ENCODE results near the gene SLC13A2.
"Not testable (repeated sequence)": the region's sequence is repeated elsewhere in the genome, so short reads cannot be mapped to it uniquely, and the experiment has no call there.

Gene SLC13A2

DNA sequence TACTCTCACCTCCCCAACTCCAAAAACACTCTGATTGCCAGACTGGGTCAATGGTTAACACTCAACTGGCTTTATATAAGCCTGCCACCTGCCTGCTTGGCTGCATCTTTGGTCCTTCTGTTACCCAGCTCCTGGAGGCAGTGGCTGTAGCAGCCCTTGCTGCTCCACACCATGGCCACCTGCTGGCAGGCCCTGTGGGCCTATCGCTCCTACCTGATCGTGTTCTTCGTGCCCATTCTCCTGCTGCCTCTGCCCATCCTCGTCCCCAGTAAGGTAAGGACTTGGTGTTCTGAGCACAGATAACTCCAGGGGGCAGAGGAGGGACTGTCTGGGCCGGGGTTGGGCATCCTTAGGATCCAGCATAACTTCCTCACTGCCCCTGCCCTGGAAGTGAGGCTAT is at the start of gene SLC13A2:
SLC13A2 (plus strand) TSS at position 103 of the 400 bp plus-strand sequence; CDS start at position 172, 69 bp downstream.
- DNase-seq, result no peak

DNA sequence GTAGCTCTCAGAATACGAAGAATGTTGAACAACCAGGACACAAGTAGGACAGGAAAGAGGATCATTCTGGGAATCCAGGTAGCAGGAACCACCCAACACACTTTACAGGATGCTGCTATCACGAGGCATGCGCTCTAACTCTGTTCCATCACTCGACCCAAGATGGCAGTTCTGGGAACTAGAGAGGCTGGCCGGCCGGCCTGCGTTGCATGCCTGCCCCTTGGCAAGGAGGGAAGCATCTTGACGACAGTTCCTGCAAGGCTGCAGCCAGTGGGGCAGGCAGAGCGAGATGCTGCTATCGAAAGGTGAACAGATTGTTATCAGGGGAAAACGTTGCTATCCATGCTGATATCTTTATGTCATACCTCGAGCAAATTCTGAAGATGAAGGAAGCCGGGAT is 48.2 kb upstream of the SLC13A2 start:
- no peak for DNase-seq

GRCh38 chr17:28426081-28426519 is 47.3 kb upstream of the SLC13A2 start:
- DNase-seq, result no peak

DNA sequence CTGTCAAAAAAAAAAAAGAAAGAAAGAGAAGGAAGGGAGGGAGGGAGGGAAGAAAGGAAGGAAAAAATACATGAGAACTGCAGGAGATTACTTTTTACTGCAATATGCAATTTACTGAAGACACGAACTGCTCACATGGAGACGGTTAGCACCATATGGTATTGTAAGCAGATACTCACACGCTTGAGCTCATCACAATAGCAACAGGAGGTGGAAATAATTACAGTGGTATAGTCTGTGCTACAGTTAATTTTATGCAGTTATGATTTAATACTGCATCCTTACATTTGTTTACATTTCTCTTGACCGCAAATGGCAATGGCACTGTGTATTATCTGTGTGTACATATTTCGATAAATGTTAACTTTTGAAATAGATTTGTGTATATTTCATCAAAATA is 46.1 kb upstream of the SLC13A2 start:
- DNase-seq, result no peak

- not testable (repeated sequence) for DNase-seq
Observed at GRCh38 chr17:28427982-28428381, 45.5 kb upstream of the SLC13A2 start.

DNA sequence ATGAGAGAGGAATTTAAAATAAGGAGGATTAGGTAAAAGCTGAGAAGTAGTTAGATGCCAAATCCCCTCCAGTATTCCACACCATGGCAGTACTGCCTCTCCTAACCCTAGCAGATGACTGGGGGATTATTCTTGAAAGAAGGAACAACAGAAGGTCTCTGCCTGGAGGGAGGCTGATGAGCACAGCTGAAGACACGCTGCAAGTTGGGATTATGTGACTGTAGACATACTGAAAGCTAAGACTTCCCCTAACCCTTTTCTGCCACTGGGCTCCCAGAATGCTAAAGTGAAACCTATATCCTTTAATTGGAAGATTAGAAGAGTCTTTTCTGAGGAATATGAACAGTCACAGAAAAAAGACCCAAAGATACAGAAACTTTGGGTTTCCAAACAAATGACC is 39.7 kb upstream of the SLC13A2 start:
- no peak for DNase-seq

GRCh38 chr17:28434326-28434725 is 39.1 kb upstream of the SLC13A2 start:
- not testable (repeated sequence) for DNase-seq

GRCh38 chr17:28443901-28444638 is 29.4 kb upstream of the SLC13A2 start:
- no peak for DNase-seq

- no peak for DNase-seq
Observed at GRCh38 chr17:28446716-28447395, 26.6 kb upstream of the SLC13A2 start.

DNA sequence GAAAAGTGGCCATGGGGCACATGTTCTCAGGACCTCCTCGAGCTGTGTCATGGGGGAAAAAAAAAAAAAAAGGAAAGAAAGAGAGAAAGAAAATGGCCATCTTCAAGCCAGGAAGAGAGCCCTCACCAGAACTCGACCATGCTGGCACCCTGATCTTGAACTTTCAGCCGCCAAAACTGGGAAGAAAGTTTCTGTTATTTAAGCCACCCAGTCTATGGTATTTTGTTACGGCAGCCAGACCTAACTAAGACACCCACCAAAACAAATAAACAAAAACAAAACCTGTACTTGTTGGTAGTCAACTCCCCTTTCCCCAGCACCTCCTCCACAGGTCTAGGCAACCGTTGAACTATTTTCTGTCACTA is 26.1 kb upstream of the SLC13A2 start:
- no peak for DNase-seq

GRCh38 chr17:28449859-28450258 is 23.6 kb upstream of the SLC13A2 start:
- no peak for DNase-seq

DNA sequence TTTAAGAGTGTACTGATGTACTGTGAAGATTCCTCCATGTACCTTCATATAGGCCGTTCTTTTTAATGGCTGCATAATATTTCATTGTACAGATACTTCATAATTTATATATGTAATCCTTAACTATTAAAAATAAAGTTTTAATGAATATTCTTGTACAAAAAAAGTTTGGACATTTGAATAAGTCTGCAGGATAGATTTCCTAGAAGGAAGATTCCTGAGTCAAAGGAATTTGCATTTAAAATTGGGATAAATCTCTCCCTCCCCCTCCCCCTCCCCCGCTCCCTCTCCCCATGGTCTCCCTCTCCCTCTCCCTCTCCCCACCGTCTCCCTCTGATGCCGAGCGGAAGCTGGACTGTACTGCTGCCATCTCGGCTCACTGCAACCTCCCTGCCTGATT is 15.6 kb upstream of the SLC13A2 start:
- DNase-seq, result no peak

DNA sequence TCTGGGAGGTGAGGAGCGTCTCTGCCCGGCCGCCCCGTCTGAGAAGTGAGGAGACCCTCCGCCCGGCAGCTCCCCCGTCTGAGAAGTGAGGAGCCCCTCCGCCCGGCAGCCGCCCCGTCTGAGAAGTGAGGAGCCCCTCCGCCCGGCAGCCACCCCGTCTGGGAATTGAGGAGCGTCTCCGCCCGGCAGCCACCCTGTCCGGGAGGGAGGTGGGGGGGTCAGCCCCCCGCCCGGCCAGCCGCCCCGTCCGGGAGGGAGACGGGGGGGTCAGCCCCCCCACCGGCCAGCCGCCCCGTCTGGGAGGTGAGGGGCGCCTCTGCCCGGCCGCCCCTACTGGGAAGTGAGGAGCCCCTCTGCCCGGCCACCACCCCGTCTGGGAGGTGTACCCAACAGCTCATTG is 14.6 kb upstream of the SLC13A2 start:
- not testable (repeated sequence) for DNase-seq

DNA sequence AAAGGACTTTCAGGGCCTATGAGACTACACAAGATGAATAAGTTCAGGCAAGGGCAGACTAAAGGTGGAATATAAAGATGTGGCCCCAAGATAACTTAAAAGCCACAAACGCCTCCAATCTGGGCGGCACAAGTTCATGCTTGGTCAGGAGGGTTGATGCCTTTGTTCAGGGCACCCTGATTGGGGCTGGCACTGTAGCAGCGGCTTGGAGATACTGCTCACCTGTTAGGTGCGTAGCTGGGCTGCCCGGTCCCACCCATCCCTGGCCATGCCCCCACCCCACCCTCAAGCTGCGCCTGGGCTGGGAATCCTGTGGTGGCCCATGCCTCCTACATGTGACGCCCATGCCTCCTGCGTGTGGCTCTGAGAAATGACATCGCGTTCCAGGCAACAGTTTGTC is 12.5 kb upstream of the SLC13A2 start:
- DNase-seq, result no peak

DNA sequence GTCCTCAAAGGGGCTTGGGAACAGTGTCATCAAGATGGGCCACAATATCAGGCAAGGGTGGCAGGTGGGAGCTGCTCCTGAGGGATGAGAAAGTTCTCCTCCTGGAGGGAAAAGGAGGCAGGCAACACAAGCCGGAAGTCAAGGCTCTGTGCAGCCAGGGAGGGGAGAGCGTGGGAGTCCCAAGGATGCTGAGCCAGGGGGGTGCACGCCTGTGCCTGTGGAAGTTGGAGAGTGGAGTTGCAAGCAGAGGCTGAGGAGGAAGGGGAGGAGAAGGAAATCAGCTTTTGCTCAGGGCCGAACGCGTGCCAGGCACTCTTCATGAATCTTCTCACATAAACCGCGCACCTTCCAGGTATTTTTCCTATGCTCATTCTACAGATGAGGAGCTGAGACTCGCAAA is 7.4 kb upstream of the SLC13A2 start:
- DNase-seq, result no peak

- no peak for DNase-seq
Observed at GRCh38 chr17:28466521-28467048, 6.9 kb upstream of the SLC13A2 start.

- DNase-seq, result no peak
Observed at GRCh38 chr17:28467456-28468025, 5.9 kb upstream of the SLC13A2 start.

DNA sequence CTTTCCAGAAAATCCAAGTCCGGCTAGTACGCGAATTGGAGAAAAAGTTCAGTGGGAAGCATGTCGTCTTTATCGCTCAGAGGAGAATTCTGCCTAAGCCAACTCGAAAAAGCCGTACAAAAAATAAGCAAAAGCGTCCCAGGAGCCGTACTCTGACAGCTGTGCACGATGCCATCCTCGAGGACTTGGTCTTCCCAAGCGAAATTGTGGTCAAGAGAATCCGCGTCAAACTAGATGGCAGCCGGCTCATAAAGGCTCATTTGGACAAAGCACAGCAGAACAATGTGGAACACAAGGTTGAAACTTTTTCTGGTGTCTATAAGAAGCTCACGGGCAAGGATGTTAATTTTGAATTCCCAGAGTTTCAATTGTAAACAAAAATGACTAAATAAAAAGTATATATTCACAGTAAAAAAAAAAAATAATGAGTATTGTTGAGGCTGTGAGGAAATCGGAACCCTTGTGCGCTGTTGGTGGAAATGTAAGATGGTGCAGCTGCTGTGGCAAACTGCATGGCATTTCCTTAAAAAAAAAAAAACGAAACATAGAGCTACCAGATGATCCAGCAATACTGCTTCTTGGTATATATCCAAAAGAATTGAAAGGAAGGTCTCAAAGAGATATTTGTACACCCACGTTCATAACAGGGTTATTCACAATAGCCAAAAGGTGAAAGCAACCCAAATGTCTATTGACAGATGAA is 5.3 kb upstream of the SLC13A2 start:
- not testable (repeated sequence) for DNase-seq

DNA sequence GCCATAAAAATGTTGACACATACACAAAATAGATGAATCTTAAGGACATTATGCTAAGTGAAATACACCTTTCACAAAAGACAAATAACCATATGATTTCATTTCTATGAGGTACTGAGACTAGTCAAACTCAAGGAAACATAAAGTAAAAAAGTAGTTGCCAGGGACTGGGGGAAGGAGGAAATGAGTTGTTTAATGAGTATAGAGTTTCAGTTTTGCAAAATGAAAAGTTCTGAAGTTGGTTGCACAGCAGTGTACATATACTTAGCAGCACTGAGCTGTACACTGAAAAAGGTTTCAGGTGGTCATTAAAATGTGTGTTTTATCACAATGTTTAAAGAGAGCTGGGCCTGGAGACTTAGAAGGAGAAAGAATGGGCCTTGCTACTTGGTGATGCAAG is 4.7 kb upstream of the SLC13A2 start:
- no peak for DNase-seq

DNA sequence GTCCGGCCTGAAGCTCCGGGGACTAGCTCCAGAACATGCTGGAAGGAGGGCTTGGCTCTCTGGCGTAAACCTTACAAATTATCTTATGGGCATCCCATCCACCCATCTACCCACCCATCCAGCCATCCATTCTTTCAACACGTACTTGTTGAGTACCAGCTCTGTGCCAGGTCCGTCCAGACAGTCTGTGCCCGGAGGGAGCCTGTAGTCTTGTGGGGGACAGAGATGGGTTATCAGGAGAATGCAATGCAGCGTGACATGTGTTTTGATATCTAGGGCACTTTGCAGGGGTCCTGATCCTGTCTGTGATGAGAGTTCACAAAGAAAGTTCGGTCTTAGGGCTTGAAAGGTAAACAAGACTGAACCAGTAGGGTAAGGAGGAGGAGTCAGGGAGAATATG is 4.1 kb upstream of the SLC13A2 start:
- DNase-seq, result no peak

GRCh38 chr17:28470266-28470913 is 3.1 kb upstream of the SLC13A2 start:
- DNase-seq, result no peak

GRCh38 chr17:28470914-28471366 is 2.5 kb upstream of the SLC13A2 start:
- DNase-seq, result no peak

Data from activated CD4-positive, alpha-beta T cell treated with anti-CD3 and anti-CD28 coated beads for 4 hours (primary cell).